M059J (cell line): Measurements from ENCODE around the gene ACAD9. TPM values are rescaled to one million over a fixed set of nuclear protein-coding genes. Genes with fewer than 3 reads are reported as not detected.
A peak's percentile ranks its signal among the peaks of the same experiment; 100 is the strongest.
"Not testable (repeated sequence)": the region's sequence is repeated elsewhere in the genome, so short reads cannot be mapped to it uniquely, and the experiment has no call there.

Source experiments
- DNase-seq: peaks from one replicate; pipeline ENCODE4 v3.0.0-alpha.2; 2012; ENCODE audit warnings: low read depth
- total RNA-seq: library from RNA; depleted of rRNA; stranded (reverse); fragments of >200 nt; shearing (Covaris generic); gene quantifications from 2 replicates; pipeline ENCODE4 v1.2.3, GENCODE V29; 2014; rRNA removed

The ACAD9 gene
- 28.0 and 43.3 TPM in 2 replicates for total RNA-seq

DNA sequence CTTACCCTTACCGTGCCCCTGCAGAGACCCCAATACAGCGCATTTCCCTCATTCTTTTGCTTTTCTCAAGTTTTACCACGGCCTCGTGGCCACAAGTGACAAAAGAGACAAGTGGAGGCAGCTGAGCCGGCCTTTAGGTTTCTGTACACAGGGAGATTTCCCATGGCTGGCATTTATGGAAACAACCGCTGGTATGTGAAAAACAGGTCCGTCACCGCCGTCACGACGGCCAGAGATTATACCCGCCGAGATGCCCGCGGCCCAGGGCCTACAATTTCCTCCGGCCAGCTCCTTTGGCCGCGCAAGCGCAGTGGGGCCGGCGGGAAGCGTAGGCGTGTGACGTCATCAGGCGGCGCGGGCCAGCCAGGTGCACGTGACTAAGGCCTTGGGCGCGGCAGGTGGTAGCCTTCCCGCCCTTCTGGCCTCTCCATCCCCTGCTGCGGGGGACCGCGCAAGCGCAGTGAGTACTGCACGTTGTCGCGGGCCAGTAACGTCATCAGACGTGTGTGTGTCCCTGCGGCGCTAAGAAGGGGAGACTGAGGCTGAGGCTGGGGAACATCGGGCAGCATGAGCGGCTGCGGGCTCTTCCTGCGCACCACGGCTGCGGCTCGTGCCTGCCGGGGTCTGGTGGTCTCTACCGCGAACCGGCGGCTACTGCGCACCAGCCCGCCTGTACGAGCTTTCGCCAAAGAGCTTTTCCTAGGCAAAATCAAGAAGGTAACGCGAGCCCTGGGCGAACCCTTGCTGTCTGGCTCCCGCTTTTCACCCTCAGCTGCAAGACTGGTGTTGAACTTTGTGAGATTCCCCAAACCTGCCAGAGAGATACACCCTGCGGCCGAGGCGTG is at the start of gene ACAD9:
TSS of gene ACAD9 (plus strand) at position 496 of the 845 bp plus-strand sequence. CDS start at position 568, 72 bp downstream.
- peak; percentile 98 for DNase-seq

DNA sequence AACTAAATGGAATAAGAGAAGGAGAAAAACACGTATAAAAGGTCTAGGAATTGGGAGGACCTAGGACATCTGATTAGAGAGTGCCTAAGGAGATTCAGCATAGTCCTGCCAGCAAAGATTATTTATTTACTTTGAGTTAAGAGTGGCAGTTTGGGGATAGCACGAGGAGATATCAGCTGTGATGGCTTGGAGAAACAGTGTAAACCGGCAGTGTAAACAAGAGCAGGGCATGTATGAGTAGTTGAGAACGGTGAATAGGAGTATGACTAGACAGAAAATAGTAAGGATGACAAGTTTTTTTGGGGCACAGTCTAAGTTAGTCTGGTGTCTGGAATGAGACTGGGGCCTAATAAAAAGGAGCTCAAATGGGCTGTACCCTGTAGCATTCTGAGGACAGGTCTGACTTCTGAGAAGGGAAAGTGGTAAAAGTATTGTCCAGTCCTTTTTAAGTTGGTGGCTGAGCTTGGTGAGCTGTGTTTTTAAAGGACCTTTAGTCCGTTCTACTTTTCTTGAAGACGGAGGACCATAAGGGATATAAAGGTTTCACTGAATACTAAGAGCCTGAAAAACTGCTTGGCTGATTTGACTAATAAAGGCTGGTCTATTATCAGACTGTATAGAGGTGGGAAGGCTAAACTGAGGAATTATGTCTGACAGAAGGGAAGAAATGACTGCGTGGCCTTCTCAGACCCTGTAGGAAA is 49.3 kb upstream of the ACAD9 start:
- DNase-seq: not testable (repeated sequence)

DNA sequence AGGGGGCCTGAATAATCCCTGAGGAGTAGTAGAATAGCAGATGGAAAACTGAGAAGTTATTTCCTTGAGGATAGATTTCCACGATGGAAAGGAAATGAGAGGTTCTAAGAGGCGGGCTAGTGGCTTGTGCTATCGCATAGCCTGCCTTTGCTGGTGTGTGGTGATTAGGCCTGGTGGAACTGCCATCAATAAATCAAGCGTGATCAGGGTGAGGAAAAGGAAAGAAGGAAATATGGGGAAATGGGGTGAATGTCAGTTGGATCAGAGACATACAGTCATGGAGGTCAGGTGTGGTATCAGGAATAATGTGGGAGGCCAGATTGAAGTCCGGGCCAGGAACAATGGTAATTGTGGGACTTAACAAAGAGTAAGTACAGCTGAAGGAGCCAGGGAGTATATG is 48.7 kb upstream of the ACAD9 start:
- not testable (repeated sequence) for DNase-seq

DNA sequence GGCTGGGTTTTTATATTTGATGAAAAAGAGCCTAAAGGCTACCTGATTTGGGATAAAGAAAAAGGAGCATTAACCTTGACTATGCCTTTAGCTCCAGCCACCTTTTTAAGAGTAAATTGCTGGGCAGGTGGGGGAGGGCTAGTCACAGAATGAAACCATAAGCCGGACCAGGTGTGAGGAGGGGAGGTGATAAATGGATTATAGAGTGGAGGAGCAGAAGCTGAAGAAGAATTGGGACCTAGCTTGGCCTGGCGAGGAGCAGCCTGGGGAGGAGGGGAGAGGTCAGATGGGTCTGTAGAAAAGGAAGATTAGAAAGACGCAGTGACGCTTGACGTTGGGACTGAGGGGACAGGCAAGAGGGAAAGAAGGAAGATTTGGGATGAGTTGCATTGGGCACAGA is 46.4 kb upstream of the ACAD9 start:
- DNase-seq: not testable (repeated sequence)

DNA sequence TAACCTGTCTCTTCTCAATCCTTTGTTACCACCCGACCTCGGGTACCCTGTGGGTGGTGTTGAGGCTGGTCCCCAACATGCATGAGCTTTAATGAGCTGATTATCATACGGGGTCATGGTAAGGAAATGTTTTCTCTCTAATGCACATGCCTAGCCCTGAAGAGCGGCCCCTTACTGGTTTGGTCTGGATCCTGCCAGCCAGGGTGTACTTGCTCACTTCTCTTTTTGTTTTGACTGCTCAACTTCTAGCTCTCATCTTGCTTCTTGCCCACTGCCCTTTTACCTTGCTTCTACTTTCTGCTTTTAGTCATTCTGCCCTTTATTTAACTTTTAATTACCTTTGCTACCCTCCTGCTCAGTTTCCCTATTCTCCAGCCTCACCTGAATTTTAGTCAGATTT is 44.3 kb upstream of the ACAD9 start:
- DNase-seq: no peak

DNA sequence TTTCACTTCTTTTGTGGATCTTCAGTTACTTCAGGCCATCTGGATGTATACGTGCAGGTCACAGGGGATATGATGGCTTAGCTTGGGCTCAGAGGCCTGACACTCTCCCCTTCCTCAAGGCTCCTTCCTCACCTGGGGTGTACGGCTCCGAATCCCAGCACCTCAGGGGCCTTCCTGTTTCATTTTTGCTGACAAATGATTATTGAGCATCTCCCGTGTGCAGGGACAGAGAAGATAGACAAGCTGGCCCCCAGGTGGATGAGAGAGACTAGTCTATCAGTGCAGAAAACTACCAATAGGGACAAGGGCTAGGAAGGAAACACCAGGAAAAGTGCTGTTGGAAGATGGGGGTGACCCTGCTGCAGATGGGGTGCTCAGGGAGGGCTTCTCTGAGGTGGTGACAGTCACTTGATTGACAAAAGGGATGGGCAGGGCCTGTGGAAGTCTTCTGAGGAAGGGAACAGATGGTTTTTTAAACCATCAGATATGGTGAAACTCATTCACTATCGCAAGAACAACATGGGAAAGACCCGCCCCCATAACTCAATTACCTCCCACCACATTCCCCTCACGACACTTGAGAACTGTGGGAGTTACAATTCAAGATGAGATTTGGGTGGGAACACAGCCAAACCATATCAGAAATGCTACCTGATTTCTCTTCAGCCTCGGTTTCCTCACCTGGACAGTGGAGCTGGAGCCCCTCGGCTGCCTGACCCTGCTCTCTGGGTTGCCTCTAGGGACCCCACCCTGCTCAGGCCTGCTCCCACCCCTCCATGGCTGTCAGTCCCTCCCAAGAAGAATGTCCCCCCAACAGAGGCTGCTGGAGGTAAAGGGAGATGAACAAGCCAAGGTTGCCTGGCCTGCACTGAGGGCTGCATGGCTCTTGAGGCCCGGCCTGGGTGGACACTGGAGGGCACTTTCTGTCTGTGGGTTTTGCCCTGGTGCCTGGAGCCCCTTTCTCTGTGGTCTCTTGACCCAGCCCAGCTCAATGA is 37.2 kb upstream of the ACAD9 start:
- no peak for DNase-seq

DNA sequence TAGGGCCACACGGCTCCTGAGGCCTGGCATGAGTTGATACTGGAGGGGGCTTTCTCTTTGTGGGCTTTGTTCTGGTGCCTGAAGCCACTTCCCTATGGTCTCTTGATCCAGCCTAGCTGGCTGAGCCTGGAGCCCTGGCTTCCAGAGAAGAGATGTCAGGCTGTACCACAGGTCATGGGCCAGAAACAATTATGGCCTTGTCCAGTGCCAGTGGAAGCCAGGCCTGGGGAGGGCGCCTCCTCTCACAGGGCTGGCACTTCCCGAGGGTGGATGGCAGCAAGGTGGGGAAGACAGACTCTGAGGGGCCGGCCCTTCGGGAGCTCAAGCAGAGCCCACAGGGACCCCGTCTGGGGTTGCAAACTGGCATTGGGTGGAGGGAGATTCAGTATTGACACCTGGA is 34.9 kb upstream of the ACAD9 start:
- no peak for DNase-seq

DNA sequence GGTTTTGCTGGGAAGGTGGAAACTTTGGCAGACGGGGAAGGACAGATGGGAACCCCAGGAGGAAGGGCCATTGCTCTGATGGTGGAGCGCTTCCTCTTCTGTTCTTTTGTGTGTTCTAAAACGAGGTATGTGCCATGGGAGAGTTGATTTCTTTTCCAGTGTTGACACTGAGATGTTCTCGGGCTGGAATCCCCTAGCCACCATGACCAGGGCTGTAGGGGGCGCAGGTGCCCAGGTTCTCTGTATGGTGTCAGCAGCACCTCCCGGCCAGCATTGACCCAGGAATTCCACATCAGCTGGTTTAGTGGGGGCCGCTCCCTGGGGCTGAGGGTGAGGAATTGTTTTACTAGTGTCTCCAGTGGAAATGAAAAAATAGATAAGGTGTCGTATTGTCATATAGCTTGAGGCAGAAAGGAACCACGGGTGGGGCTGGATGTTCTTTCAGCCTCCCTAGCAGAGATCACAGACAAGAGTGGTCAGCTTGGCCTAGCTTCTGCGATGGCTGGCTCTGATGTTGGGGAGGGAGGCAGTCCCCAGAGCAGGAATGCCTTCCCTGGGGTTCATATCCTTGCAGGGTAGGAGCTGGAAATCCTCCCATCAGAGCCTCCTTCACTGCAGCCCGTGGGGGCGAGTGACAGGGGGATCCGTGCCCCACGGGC is 34.2 kb upstream of the ACAD9 start:
- no peak for DNase-seq

DNA sequence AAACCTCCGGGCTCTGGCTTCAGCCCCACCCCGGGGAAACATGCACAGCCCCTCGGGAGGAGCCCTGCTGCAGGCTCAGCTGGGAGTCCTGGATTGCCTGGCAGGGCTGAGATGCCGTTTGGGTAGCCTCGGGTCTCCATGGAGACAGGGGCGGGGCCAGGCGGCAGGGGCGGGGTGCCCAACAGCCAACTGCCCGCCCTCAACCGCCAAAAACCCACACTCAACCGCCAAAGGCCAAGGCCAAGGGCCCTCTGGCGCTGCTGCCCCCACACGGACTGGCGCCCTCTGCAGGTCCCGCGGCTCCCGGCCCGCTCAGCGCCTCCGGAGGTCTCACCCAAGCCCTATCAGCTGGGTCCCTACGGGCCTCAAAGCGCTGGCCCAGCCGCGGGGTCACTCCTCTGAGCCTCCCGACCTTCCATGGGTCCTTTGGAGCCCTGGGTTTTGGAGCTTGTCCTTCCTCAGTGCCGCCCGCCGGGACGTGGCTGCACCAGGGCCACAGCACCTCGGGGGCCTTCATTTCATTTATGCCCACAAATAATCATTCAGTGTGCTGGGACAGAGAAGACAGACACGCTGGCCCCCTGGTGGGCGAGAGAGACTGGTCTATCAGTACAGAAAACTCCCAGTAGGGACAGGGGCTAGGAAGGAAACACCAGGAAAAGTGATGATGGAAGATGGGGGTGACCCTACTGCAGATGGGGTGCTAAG is 33.5 kb upstream of the ACAD9 start:
- DNase-seq: peak; percentile 76

DNA sequence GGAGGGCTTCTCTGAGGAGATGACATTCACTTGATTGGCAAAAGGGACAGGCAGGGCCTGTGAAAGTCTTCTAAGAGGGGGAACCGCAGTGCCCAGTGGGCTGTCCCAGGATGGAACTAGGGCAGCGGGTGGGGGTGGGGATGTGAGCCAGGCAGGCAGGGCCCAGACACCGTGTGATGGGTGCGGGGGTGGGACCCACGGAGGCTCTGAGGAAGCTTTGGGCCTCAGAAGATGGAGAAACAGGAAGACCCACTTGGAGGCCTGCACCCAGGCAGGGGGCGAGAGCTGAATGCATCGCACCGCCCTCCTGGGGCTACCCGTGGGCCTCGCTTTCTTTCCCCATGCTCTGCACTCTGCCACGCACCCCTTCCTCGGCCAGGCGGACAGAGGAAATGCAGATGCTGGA is 32.9 kb upstream of the ACAD9 start:
- no peak for DNase-seq

DNA sequence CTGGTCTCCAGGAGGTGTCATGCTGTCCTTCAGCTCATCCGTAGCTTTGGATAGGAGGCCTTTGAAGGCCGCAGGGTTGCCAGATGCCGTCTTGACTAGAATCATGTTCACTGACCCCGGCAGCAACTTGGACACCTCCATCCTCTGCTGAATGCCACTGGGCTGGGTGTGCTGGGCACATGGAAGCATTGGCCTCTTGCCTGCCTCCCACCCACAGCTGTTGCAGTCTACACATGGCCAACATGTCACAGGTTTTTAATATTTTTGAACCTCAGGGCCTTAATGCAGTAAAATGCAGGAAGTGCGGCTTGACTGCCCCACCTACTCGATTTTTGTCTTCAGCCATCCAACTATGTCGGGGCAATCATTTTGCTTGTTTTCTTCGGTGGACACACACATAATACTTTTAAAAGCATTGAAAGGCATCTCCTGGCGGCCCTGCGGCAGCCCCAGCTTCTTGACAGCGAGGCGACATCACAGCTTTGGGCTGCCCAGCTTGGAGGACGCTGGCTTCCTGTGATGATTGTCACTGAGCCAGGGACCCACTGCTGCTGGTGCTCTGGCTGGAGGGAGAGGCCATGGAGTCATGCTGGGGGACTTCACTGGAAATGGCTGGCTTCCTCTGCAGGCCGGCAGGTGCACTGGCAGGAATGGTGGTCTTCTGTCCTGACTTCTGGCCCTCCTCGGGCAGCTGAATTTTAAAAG is 31.6 kb upstream of the ACAD9 start:
- no peak for DNase-seq

DNA sequence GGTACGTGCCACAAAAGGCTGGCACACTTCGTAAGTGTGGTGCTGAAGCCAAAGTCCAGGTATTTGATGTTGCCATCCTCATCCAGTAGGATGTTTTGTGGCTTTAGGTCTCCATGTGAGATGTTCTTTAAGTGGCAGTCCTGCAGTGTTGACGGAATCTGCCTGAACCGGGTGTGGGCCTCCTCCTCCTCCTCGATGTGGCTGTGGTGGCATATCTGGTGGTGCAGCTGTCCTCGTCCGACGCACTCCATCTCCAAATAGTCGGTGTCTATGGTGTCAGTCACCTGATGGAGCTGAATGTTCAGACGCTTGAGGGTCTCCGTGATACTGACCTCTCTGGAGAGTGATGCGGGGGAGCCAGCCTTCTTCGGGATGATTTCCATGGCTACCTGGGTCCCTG is 30.5 kb upstream of the ACAD9 start:
- no peak for DNase-seq

DNA sequence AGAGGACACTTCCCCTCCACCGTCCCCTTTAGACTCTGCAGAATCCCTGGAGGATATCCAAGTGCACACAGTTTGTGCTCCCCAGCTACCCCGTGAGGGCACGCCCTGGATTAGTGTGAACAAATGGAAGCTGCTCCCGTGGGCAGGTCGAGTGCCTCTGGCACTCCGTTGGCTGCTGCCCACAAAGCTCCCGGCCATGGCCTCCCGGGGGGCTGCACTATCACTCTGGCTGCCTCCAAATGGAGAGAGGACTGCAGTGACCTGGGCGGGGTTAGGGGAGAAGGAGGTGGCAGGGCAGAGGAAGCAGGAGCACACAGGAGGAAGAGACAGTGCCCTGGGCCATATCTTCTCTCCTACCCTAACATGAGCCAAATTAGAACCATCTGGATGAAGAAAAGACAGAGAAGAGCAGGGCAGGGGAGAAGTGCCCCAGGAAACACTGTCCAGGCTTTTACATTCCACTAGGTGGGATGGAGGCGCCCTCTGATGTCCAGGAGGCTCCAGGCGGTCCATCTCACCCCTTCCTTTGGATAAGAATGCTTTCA is 29.4 kb upstream of the ACAD9 start:
- DNase-seq: peak; percentile 35

DNA sequence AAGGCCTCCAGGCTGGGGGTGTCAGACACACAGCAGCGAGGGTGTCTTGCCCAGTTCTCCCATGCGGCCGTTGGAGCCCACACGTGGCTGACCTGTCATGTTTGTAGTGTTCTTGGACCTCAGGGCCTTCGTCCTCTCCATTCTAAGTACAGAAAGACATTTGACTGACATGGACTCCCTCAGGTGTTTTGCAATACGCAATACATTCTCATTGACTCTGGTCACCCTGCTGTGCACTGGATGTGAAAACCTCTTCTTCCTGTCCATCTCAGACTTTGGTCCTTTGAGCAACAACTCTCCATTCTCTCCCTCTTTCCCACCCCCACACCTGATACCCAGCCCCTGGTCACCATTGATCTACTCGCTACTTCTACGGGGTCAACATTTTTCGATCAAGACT is 28.9 kb upstream of the ACAD9 start:
- DNase-seq: no peak

DNA sequence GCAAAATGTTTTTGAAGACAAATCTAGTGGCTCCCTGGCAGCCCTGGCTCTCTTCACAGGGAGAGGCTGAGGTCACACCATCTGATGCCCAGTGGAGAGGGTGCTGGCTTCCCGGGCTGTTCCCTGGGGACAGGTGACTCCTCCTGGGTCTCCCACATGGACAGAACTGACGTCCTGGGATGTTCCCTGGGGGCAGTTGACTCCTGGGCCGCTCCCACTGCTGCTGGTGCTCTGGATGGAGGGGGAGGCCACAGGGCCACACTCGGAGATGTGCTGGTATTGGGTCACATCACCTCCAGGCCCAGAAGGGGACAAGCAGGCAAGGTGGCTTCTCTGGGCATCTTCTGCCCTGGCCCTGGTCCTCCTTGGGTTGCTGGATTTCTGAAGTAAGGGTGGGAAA is 27.8 kb upstream of the ACAD9 start:
- no peak for DNase-seq

DNA sequence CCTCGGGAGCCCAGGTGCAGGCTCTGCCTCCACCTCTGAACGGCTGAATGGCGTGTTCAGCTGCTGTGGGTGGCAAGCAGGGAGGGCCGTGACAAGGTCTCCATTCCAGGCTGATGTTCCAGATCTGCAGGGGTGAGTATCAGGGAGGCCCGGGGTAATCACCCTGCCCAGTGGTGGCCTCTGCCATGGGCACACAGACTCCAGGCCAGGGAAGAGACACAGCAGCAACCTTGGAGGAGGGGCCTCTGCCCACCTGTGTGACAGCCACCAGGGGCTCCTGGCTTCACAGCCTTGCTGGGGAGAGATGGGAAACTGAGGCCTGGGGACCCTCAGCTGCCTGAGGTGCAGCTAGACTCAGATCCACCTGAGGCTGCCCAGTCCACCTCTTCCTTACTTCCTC is 25.6 kb upstream of the ACAD9 start:
- no peak for DNase-seq

DNA sequence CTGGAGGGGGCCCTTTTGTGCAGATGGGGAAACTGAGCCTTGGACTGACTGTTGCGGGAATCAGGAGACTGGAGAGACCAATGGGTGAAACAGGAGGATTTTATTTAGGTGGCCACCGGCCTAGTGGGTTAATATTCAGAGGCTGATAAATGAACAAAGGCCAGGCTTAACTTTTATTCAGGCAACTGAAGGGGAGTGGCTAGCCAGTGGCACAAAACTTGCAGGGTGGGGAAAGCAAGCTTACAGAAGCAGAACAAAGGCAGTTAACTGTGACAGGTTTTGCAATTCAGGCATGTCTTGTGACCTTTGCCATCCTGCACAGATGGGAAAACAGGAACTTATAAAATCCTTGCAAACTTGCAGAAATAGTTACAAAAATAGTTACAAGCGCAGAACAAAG is 24.9 kb upstream of the ACAD9 start:
- no peak for DNase-seq

DNA sequence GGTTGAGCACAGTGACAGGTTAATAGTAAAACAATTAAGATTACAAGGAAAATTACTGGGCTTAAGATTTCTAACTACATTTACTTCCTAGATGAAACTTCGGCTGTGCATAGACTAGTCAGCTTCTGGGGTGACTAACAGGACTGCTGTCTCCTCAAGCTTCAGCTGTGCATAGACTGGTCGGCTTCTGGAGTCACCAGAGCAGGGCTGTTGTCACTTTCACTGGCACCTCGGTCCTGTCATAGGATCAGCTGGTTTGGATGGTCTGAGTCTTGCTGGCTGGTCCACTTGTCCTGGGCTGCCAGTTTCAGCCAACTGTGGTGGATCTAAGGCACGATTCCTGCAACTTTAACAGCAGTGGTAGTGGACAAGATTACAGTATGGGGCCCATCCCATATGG is 23.9 kb upstream of the ACAD9 start:
- DNase-seq: no peak

DNA sequence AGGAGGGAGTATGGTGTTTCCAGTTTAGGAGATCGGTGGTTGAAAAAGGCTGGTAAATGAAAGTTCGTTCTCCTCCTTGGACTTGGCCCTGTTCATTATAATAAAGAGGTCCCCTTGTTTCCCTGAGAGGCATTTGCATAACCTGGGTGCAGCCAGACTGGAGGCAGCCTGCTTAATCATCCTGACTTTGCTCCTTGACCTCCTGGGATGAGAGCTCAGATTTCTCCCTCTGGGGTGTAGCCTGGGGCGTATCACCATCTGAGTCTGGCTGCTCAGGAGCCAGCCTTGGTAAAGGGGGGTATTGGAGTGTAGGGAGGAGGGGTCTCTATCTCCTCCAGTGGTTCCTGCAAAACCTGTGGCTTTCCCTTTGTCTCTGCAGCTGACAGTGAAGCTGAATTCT is 21.3 kb upstream of the ACAD9 start:
- peak; percentile 31 for DNase-seq

DNA sequence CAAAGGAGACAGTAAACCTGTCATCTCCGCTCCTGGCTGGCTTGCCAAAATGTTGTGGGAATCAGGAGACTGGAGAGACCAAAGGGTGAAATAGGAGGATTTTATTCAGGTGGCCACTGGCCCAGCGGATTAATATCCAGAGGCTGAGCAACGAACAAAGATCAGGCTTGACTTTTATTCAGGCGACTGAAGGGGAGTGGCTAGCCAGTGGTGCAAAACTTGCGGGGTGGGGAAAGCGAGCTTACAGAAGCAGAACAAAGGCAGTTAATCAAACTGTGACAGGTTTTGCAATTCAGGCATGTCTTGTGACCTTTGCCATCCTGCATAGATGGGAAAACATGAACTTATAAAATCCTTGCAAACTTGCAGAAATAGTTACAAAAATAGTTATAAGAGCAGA is 19.8 kb upstream of the ACAD9 start:
- peak; percentile 18 for DNase-seq
